Measurements from ENCODE around the gene PPFIBP1.

DNA sequence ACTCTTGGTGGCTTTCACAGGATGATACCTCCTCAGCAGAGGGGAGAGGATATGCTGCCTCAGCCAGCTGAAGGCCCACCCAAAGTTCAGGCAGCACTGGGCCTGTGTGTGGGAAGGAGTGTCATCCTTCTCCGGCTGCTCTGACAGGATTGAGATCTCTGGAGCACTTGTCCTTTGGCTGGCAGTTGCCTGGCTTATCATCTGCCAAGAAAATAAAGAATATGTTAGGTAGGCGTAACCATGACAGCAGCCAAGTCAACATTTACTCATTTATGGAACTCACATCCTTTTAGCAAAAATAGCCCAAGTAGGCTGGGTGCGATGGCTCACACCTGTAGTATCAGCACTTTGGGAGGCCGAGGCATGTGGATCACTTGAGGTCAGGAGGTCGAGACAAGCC is 68.5 kb downstream of the PPFIBP1 start:
- TF ChIP-seq CBX3 (IDR thresholded peaks at IDR 0.05; ENCODE audit: borderline replicate concordance in 1 of 2, low read length in 2 of 2) = no peak
- TF ChIP-seq, protein P1, sequence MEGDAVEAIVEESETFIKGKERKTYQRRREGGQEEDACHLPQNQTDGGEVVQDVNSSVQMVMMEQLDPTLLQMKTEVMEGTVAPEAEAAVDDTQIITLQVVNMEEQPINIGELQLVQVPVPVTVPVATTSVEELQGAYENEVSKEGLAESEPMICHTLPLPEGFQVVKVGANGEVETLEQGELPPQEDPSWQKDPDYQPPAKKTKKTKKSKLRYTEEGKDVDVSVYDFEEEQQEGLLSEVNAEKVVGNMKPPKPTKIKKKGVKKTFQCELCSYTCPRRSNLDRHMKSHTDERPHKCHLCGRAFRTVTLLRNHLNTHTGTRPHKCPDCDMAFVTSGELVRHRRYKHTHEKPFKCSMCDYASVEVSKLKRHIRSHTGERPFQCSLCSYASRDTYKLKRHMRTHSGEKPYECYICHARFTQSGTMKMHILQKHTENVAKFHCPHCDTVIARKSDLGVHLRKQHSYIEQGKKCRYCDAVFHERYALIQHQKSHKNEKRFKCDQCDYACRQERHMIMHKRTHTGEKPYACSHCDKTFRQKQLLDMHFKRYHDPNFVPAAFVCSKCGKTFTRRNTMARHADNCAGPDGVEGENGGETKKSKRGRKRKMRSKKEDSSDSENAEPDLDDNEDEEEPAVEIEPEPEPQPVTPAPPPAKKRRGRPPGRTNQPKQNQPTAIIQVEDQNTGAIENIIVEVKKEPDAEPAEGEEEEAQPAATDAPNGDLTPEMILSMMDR (IDR thresholded peaks at IDR 0.05 in 2 of 3, conservative IDR thresholded peaks at IDR 0.05 in 1 of 3; ENCODE audit: insufficient read depth in 2 of 3, low read depth in 1 of 3, low read length in 3 of 3) = no peak
- no peak for TF ChIP-seq EP300 (IDR thresholded peaks at IDR 0.05; ENCODE audit: low read length)
- no peak for TF ChIP-seq ZNF785 (CRISPR knock-in tag; IDR thresholded peaks at IDR 0.05)
- TF ChIP-seq MTF1 (CRISPR knock-in tag; IDR thresholded peaks at IDR 0.05; ENCODE audit: borderline replicate concordance) = no peak
- TF ChIP-seq RAD21 (CRISPR knock-in tag; conservative IDR thresholded peaks at IDR 0.05 in 1 of 2, IDR thresholded peaks at IDR 0.05 in 1 of 2) = no peak
- TF ChIP-seq, protein P2, sequence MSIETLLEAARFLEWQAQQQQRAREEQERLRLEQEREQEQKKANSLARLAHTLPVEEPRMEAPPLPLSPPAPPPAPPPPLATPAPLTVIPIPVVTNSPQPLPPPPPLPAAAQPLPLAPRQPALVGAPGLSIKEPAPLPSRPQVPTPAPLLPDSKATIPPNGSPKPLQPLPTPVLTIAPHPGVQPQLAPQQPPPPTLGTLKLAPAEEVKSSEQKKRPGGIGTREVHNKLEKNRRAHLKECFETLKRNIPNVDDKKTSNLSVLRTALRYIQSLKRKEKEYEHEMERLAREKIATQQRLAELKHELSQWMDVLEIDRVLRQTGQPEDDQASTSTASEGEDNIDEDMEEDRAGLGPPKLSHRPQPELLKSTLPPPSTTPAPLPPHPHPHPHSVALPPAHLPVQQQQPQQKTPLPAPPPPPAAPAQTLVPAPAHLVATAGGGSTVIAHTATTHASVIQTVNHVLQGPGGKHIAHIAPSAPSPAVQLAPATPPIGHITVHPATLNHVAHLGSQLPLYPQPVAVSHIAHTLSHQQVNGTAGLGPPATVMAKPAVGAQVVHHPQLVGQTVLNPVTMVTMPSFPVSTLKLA (conservative IDR thresholded peaks at IDR 0.05) = no peak
- no peak for TF ChIP-seq ATF7 (IDR thresholded peaks at IDR 0.05)

All from K562 (cell line).